A549 (cell line): Measurements from ENCODE around the gene SH3BP2. TPM values are rescaled to one million over a fixed set of nuclear protein-coding genes. Genes with fewer than 3 reads are reported as not detected.

Experiments used
- ATAC-seq, 2 experiments: fragments of 200-7000 bp in 1 of 2; fragments of >200 bp in 1 of 2; cut with Nextera tagmentation in 1 of 2; cut with Tn5 transposase in 1 of 2; 3 replicates each; pipeline versions ENCODE4 v1.8.0 to v1.9.1; 2018 to 2020; ENCODE audit warnings: mild to moderate bottlenecking in 1 of 2, moderate library complexity in 1 of 2
- CTCF ChIA-PET: fragments of 300-600 bp; sonication (Branson Sonifier 250); formaldehyde crosslinking; extraction: SDS; loops from one replicate; lab custom pipeline; 2021; ENCODE audit warnings: antibody characterized with exemption, inconsistent platforms; lab: Yijun Ruan, JAX
- POLR2A ChIA-PET: fragments of 350-600 bp; formaldehyde crosslinking; extraction: SDS; loops from one replicate; lab custom pipeline; 2021; ENCODE audit warnings: antibody characterized with exemption, inconsistent platforms; lab: Yijun Ruan, JAX
- DNase-seq, 2 experiments: peaks; one replicate each; pipeline versions ENCODE4 v3.0.0 to v3.0.0-alpha.2; 2011 to 2016; ENCODE audit warnings: low read depth in 1 of 2, low spot score in 1 of 2
- FAIRE-seq: peaks from 2 replicates; lab custom pipeline; 2011; peaks lifted over from hg19 to GRCh38; lab: Jason Lieb, UNC
- H3K27ac ChIP-seq, 2 experiments: fragments of >200 bp; sonication (Bioruptor Twin); formaldehyde crosslinking; 3 replicates each; pipeline ENCODE4 v1.5.1; 2016 to 2017
- H3K4me1 ChIP-seq: fragments of >200 bp; sonication (Bioruptor Twin); formaldehyde crosslinking; 3 replicates; pipeline ENCODE4 v1.6.1; 2016
- H3K4me2 ChIP-seq: fragments of >200 bp; sonication (Bioruptor Twin); formaldehyde crosslinking; 3 replicates; pipeline ENCODE4 v1.6.1; 2016
- H3K4me3 ChIP-seq: fragments of >200 bp; sonication (Bioruptor Twin); formaldehyde crosslinking; 3 replicates; pipeline ENCODE4 v1.5.1; 2016
- H3K9me3 ChIP-seq: fragments of >200 bp; sonication (Bioruptor Twin); formaldehyde crosslinking; 3 replicates; pipeline ENCODE4 v1.6.1; 2016
- CBX8 ChIP-seq: fragments of 200-600 bp; sonication (generic); IDR thresholded peaks from 2 replicates; pipeline ENCODE4 v1.6.1; 2016
- CHD2 ChIP-seq: fragments of 150-350 bp; IDR thresholded peaks from 2 replicates; pipeline ENCODE4 v1.6.1; 2014; ENCODE audit warnings: low read length; ENCODE audit not compliant: partially characterized antibody
- EHF ChIP-seq: fragments of 250-450 bp; sonication (Bioruptor Pico); IDR thresholded peaks from 2 replicates; pipeline ENCODE4 v1.5.0; 2020; ENCODE audit warnings: mild to moderate bottlenecking
- EHMT2 ChIP-seq: fragments of 200-600 bp; sonication (generic); IDR thresholded peaks from 2 replicates; pipeline ENCODE4 v1.6.1; 2016; ENCODE audit warnings: antibody characterized with exemption, low read depth, mild to moderate bottlenecking, moderate library complexity
- FOSB ChIP-seq: fragments of 250-450 bp; sonication (Bioruptor Pico); IDR thresholded peaks from 2 replicates; pipeline ENCODE4 v1.5.0; 2020; ENCODE audit warnings: mild to moderate bottlenecking, moderate library complexity
- HDAC2 ChIP-seq: fragments of 200-600 bp; sonication (generic); IDR thresholded peaks from 2 replicates; pipeline ENCODE4 v1.6.1; 2016
- HEYL ChIP-seq: fragments of 250-450 bp; sonication (Bioruptor Pico); IDR thresholded peaks from 2 replicates; pipeline ENCODE4 v1.8.0; 2021; ENCODE audit warnings: mild to moderate bottlenecking, moderate library complexity
- HOXA7 ChIP-seq: fragments of 250-450 bp; sonication (Bioruptor Pico); IDR thresholded peaks from 2 replicates; pipeline ENCODE4 v1.5.0; 2020; ENCODE audit warnings: mild to moderate bottlenecking, moderate library complexity
- HOXB13 ChIP-seq: fragments of 250-450 bp; sonication (Bioruptor Pico); IDR thresholded peaks from 2 replicates; pipeline ENCODE4 v1.5.0; 2020; ENCODE audit warnings: low read depth, mild to moderate bottlenecking, moderate library complexity
- HOXB5 ChIP-seq: fragments of 250-450 bp; sonication (Bioruptor Pico); IDR thresholded peaks from 2 replicates; pipeline ENCODE4 v1.5.0; 2020; ENCODE audit warnings: mild to moderate bottlenecking, moderate library complexity
- JUN ChIP-seq, 2 experiments: fragments of >200 bp; sonication (Bioruptor Twin); formaldehyde crosslinking; IDR thresholded peaks; 2 replicates in 1 of 2; 3 replicates in 1 of 2; pipeline ENCODE4 v1.6.1; 2016 to 2017
- KDM1A ChIP-seq: fragments of 200-600 bp; sonication (generic); IDR thresholded peaks from 2 replicates; pipeline ENCODE4 v1.6.1; 2016; ENCODE audit warnings: low read depth, mild to moderate bottlenecking
- MAFK ChIP-seq: fragments of 450-650 bp; IDR thresholded peaks from 2 replicates; pipeline ENCODE4 v1.6.1; 2014; ENCODE audit not compliant: partially characterized antibody
- MYC ChIP-seq: IDR thresholded peaks from 2 replicates; pipeline ENCODE4 v1.6.1; 2012; ENCODE audit warnings: mild to moderate bottlenecking, inconsistent platforms, low read length, improper control_type of control experiment, borderline replicate concordance
- NFE2L2 ChIP-seq: fragments of 150-350 bp; conservative IDR thresholded peaks from 2 replicates; pipeline ENCODE4 v1.6.1; 2014; ENCODE audit warnings: low read length
- NR3C1 ChIP-seq: fragments of >200 bp; sonication (Bioruptor Twin); formaldehyde crosslinking; IDR thresholded peaks from 3 replicates; pipeline ENCODE4 v1.6.1; 2017
- RARB ChIP-seq: fragments of 250-450 bp; sonication (Bioruptor Pico); IDR thresholded peaks from 2 replicates; pipeline ENCODE4 v1.8.0; 2021; ENCODE audit warnings: mild to moderate bottlenecking, moderate library complexity
- RCOR1 ChIP-seq: fragments of 150-350 bp; IDR thresholded peaks from 2 replicates; pipeline ENCODE4 v1.6.1; 2014; ENCODE audit warnings: antibody characterized with exemption, low read length, low read depth
- RNF2 ChIP-seq: fragments of 200-600 bp; sonication (generic); IDR thresholded peaks from 2 replicates; pipeline ENCODE4 v1.6.1; 2016; ENCODE audit warnings: low read depth, mild to moderate bottlenecking, antibody characterized with exemption, moderate library complexity, borderline replicate concordance
- TFCP2L1 ChIP-seq: fragments of 250-450 bp; sonication (Bioruptor Pico); IDR thresholded peaks from 2 replicates; pipeline ENCODE4 v1.5.0; 2021; ENCODE audit warnings: mild to moderate bottlenecking
- TP53 ChIP-seq: fragments of 250-450 bp; sonication (Bioruptor Pico); IDR thresholded peaks from 2 replicates; pipeline ENCODE4 v1.5.0; 2021; ENCODE audit warnings: mild to moderate bottlenecking, moderate library complexity
- ZC3H11A ChIP-seq: fragments of 450-650 bp; IDR thresholded peaks from 2 replicates; pipeline ENCODE4 v1.6.1; 2014; ENCODE audit warnings: antibody characterized with exemption, mild to moderate bottlenecking
- ZFP36 ChIP-seq: fragments of 450-650 bp; IDR thresholded peaks from 2 replicates; pipeline ENCODE4 v1.6.1; 2014; ENCODE audit warnings: borderline replicate concordance; ENCODE audit not compliant: partially characterized antibody
- ZSCAN20 ChIP-seq: fragments of 250-450 bp; sonication (Bioruptor Pico); IDR thresholded peaks from 2 replicates; pipeline ENCODE4 v1.8.0; 2022; ENCODE audit warnings: mild to moderate bottlenecking, moderate library complexity
- WGBS: methylation state at CpG from one replicate; pipeline ENCODE4 v1.1.6; 2017; ENCODE audit errors: missing lambda C conversion rate; 5-methylcytosine and 5-hydroxymethylcytosine counted together
- polyA plus RNA-seq, 4 experiments: library from polyadenylated mRNA; depleted of rRNA in 3 of 4; stranded (reverse); fragments of >200 nt; fragmentation: RNase III in 1 of 4; extraction: RNeasy Plus Mini Kit Qiagen cat#74134 plus additional on column Dnase treatment in 1 of 4; gene quantifications; 2 replicates in 3 of 4; 3 replicates in 1 of 4; pipeline ENCODE4 v1.2.3, GENCODE V29; 2011 to 2017
- TF ChIP-seq, protein P1 (sequence below): fragments of 250-450 bp; sonication (Bioruptor Pico); IDR thresholded peaks from 2 replicates; pipeline ENCODE4 v1.5.0; 2021; ENCODE audit warnings: mild to moderate bottlenecking, moderate library complexity, borderline replicate concordance

Gene SH3BP2
- polyA plus RNA-seq, 2 of the 4 experiments (the other 2 are of a cell fraction) = 4.4 to 6.0 TPM

DNA sequence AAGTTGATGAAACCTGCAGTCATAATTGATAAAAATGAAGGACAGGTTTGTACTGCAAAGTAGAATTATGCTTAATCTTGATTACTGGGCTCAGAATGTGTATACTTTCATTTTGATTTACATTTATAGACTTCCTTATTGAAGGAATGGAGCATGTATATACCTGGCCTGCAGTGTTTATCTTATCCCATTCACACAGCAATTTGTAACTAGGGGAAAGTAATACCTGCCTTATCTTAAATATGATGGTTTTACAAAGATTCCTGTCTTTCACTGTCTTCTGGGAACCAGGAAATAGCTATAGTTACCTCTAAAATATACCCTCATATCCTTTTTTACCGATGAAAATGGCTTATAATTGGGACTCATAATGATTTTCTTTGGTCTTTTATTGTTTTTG, 80.4 kb downstream of the SH3BP2 start:
- Histone ChIP-seq H3K27ac (no peak overlapping the region), H3K4me2 (no peak overlapping the region), H3K9me3 (no peaks in the 10 kb centered on the region), H3K4me3 (no peak overlapping the region), H3K4me1 (peaks cover 21% of the 10 kb centered on the region; the same call in 2 of the 3 replicates)
- DNase-seq (no peak), FAIRE-seq (no peak), ATAC-seq (no peak)
- CTCF ChIA-PET = interaction anchor here (1.6 kb wide), 1 partner anchor 109 kb away, joined by 4 read pairs; no protein-coding TSS in a partner anchor
- POLR2A ChIA-PET = no interaction called here
- WGBS = 96% methylated on average over 1 of the region's 1 CpG
- TF ChIP-seq HEYL = no peak
- no peak for TF ChIP-seq HOXA7 (CRISPR knock-in tag)
- TF ChIP-seq RARB (CRISPR knock-in tag) = no peak

DNA sequence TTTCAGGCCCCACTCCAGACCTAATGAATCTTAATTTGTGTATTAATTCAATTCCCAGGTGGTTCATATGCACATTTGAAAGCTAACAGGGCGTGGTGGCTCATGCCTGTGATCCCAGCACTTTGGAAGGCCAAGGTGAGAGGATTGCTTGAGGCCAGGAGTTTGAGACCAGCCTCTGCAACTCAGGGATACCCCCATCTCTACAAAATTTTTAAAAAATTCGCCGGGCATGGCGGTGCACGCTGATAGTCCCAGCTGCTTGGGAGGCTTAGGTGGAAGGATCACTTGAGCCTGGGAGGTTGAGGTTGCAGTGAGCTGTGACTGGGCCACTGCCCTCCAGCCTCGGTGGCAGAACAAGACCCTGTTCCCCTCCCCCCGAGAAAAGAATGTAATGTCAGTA, 82.0 kb downstream of the SH3BP2 start:
- POLR2A ChIA-PET = no interaction called here
- Histone ChIP-seq H3K4me1 (peaks cover 13% of the 10 kb centered on the region; the same call in 2 of the 3 replicates), H3K9me3 (no peaks in the 10 kb centered on the region), H3K27ac (no peak overlapping the region), H3K4me3 (no peak overlapping the region), H3K4me2 (no peak overlapping the region)
- CTCF ChIA-PET = no interaction called here
- TF ChIP-seq EHF (CRISPR knock-in tag) (no peak), JUN (IDR thresholded peaks at IDR 0.05) (no peak), NFE2L2 (no peak), HOXB13 (CRISPR knock-in tag) (no peak), CBX8 (no peak), FOSB (CRISPR knock-in tag) (no peak), TFCP2L1 (CRISPR knock-in tag) (no peak), HDAC2 (no peak), ZSCAN20 (CRISPR knock-in tag) (no peak), KDM1A (no peak), MAFK (no peak), NR3C1 (no peak), RNF2 (no peak), RCOR1 (no peak), MYC (no peak), TP53 (CRISPR knock-in tag) (no peak), CHD2 (no peak), ZFP36 (no peak), HOXB5 (CRISPR knock-in tag) (no peak)
- TF ChIP-seq, protein P1, sequence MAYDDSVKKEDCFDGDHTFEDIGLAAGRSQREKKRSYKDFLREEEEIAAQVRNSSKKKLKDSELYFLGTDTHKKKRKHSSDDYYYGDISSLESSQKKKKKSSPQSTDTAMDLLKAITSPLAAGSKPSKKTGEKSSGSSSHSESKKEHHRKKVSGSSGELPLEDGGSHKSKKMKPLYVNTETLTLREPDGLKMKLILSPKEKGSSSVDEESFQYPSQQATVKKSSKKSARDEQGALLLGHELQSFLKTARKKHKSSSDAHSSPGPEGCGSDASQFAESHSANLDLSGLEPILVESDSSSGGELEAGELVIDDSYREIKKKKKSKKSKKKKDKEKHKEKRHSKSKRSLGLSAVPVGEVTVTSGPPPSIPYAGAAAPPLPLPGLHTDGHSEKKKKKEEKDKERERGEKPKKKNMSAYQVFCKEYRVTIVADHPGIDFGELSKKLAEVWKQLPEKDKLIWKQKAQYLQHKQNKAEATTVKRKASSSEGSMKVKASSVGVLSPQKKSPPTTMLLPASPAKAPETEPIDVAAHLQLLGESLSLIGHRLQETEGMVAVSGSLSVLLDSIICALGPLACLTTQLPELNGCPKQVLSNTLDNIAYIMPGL (CRISPR knock-in tag) = no peak
- FAIRE-seq (no peak), ATAC-seq (no peak), DNase-seq (no peak)
- WGBS = 91% methylated on average over 7 of the region's 7 CpGs

DNA sequence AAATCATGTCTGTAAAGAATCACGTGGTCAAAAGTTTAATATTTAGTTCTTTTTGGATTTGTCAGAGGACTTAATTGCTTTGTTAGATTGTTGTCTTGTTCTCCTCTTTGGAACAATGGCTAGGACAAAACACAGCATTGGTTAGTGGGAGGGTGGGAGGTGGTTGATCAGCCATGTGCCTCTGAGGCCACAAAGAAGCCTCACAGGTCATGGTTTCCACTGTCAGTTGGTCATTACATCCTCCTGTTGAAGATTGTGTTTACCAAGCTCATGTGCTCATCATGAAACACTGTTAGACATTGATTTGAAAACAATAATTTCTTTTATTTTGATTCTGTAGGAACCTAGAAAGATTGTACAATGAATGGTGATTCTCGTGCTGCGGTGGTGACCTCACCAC, 82.7 kb downstream of the SH3BP2 start:
- Histone ChIP-seq H3K27ac (no peak overlapping the region), H3K4me2 (no peak overlapping the region), H3K4me3 (no peak overlapping the region), H3K4me1 (peaks cover 6% of the 10 kb centered on the region; the same call in 1 of the 3 replicates), H3K9me3 (no peaks in the 10 kb centered on the region)
- no peak for DNase-seq
- POLR2A ChIA-PET = no interaction called here
- ATAC-seq = no peak
- no peak for FAIRE-seq
- 91% methylated on average over 3 of the region's 3 CpGs for WGBS
- CTCF ChIA-PET = no interaction called here
- TF ChIP-seq CBX8 = no peak
- TF ChIP-seq EHMT2 = no peak
- no peak for TF ChIP-seq HOXB5 (CRISPR knock-in tag)
- TF ChIP-seq, protein P1 (CRISPR knock-in tag) = no peak
- TF ChIP-seq ZC3H11A = no peak
